Central memory CD4-positive, alpha-beta T cell (primary cell): ENCODE data around the gene LMX1A.

Experiments used
- DNase-seq: peaks from one replicate; pipeline ENCODE4 v3.0.0; 2022
- total RNA-seq, 3 experiments: gene quantifications; one replicate each; lab custom pipeline; 2026; lab: John Stamatoyannopoulos, UW

Gene LMX1A
- total RNA-seq = 0 reads per million in 3 experiments

GRCh38 chr1:165355977-165356811, at the start of gene LMX1A:
Gene LMX1A (minus strand): TSS chr1:165356715. CDS start chr1:165355559, 1,156 bp downstream.
- no peak for DNase-seq

- DNase-seq = no peak
These were observed 47.4 kb upstream of the LMX1A start for GRCh38 chr1:165403835-165404482.

DNA sequence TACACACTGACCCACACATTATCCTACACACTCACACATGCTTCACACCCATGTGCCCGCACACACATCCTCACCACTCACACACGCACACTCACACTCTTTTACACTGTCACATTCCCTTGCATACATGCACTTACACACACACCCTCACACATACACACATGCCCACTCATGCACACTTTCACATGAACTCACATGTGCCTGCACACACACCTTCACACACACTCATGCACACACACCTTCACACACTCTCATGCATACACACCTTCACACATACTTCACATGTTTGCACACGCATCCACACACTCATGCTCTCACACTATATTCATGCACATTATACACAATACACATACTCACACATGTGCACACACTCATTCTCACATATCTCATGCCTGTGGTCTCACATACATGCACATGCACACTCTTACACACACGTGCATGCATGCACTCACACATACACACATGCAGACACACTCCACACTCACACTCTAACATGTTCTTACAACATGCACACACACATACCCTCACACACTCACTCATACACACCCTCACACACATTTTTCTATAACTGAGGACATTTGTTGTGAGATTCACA, 46.1 kb upstream of the LMX1A start:
- DNase-seq = no peak

- DNase-seq = no peak
These were observed 41.4 kb upstream of the LMX1A start for GRCh38 chr1:165397944-165398343.

GRCh38 chr1:165395901-165396300, 39.4 kb upstream of the LMX1A start:
- no peak for DNase-seq

- DNase-seq = no peak
These were observed 39.0 kb upstream of the LMX1A start for GRCh38 chr1:165395478-165395877.

DNA sequence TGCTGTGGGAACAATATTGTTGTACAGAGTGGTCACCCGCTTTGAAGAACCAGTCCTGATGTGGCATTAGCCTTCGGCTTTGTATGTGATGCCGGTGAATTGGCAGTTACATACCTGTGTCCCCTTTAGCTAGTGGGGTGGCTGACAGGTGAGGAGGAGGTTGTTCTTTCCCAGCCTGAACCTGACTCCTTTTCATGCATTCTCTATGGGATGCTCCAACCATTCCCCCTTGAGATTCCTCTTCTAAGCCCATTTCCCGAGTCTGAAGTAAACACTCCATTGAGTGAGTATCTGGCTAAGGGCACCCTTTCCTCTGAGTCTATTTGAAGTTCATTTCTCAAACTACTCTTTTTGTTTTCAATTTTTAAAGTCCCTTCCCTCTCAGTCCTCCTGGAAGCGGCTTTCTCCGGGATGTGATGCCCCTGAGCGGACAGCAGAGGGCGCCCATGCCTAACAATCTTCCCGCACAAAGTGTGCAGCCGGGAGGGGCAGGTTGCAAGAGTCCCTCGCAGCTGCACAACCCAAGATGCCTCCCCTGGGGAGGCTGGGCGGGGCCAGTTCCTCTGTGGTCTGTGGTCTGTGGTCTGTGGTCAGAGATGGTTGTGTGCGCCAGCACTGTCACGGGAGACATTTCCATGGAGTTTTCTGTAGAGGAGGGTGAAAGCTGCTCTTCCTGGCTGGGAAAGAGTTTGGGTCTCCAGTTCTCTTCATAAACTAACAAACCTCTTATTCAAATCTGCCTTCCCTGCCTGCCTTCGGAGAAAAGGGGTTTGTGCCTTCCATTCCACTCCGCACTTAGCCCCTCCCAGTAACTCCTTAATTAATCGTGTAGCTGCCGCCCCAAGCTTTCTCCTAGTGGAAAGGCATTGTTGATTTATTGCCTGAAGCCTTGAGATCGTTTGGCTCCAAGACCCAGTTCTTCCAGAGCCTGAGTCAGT, 36.4 kb upstream of the LMX1A start:
- peak; percentile 93 for DNase-seq

GRCh38 chr1:165389609-165390008, 33.1 kb upstream of the LMX1A start:
- DNase-seq = no peak

DNA sequence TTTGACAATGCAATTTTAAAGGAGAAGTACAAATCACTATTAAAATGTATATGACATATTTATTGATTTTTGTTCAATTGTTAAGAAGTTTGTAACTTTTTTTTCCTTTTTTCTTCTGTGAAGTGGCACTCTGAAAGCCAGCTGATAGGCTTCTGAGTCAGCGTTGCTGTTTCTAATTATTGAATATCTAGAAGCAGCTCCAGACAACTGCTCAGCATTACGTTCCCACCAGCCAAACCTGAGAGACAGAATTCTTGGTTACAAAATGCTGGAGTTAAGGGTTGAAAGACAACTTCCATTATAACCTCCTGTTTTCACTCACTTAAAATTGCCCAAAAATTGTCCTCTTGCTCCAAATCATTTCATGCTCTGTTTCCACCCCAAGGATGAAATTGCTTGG, 31.4 kb upstream of the LMX1A start:
- no peak for DNase-seq

DNA sequence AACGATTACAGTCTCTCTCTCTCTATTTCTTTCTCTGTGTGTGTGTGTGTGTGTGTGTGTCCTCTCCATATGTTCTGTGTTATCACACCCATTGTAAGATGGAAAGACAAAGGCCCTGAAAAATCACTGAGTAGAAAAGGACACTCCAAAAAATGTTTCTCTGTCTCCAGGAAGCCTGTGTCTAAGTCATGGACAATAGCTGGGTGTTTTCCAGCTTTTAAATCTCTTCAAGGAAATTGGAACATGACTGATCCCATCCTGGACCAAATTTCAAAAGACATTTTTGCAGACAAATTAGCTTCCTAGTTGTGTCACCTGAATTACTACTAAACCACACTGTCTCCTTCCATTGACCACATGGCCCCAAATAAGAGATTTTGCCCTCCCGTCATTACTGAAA, 31.0 kb upstream of the LMX1A start:
- no peak for DNase-seq

- DNase-seq = no peak
These were observed 27.3 kb upstream of the LMX1A start for GRCh38 chr1:165383599-165384405.

- no peak for DNase-seq
These were observed 26.6 kb upstream of the LMX1A start for GRCh38 chr1:165383067-165383466.

DNA sequence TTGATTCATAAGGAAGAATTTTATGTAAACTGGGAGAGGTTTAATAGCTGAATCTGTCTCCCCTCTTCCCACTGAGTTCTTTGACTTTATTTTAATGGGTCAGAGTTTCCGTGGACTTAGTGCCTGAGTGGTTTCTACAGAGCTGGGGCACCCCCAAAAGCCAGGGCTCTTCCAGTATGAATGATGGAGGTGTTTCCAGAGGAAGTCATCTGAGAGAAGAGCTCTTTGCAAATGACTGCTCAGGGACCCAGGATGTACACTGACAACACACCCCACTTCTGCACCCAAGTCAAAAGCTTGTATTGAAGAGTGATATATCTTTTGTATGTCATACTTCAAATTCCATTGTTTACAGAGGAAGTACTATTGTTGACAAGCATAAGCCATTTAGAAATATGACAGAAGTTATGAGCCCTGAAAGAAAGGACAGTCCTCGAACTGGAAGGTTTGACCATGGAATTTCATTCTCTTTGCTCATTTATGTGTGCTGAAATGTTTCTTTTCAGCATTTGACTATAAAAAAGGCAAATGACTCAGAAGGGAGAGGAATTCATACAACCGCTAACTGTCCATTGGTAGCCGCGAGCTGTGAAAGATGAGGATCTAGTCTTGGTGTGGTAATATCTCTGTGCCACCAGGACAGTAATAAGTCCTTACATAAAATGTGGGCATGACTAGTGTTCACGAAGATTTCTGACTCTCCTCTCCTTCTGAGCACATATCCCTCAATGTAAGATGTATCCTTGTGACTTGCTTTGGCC, 25.4 kb upstream of the LMX1A start:
- DNase-seq = no peak

- DNase-seq = no peak
These were observed 20.3 kb upstream of the LMX1A start for GRCh38 chr1:165376811-165377311.

GRCh38 chr1:165376041-165376810, 19.7 kb upstream of the LMX1A start:
- DNase-seq = peak; percentile 2

GRCh38 chr1:165375623-165376022, 19.1 kb upstream of the LMX1A start:
- DNase-seq = no peak

GRCh38 chr1:165371588-165372225, 15.2 kb upstream of the LMX1A start:
- no peak for DNase-seq

GRCh38 chr1:165369255-165369848, 12.8 kb upstream of the LMX1A start:
- peak; percentile 26 for DNase-seq
